Trophoblast cell (in vitro differentiated cells and primary cell): Measurements from ENCODE around the gene BHLHE41.

Source experiments
- DNase-seq, 2 donors: peaks; one replicate each; pipeline ENCODE4 v3.0.0-alpha.2; 2016
- H2AFZ ChIP-seq: 2 replicates; pipeline ENCODE4 v1.6.1; 2013; ENCODE audit warnings: low read length, moderate library complexity, mild to moderate bottlenecking; ENCODE audit not compliant: insufficient read depth, poor library complexity
- H2AK5ac ChIP-seq: 2 replicates; pipeline ENCODE4 v1.6.1; 2013; ENCODE audit warnings: mild to moderate bottlenecking, low read length
- H2BK120ac ChIP-seq: 2 replicates; pipeline ENCODE4 v1.6.1; 2013; ENCODE audit warnings: low read length, mild to moderate bottlenecking, moderate library complexity; ENCODE audit not compliant: insufficient read depth, poor library complexity
- H2BK12ac ChIP-seq: 2 replicates; pipeline ENCODE4 v1.6.1; 2013; ENCODE audit warnings: mild to moderate bottlenecking, low read length, moderate library complexity
- H2BK5ac ChIP-seq: 2 replicates; pipeline ENCODE4 v1.6.1; 2013; ENCODE audit warnings: low read length, low read depth, moderate library complexity, mild to moderate bottlenecking; ENCODE audit not compliant: poor library complexity
- H3K14ac ChIP-seq: 2 replicates; pipeline ENCODE4 v1.6.1; 2013; ENCODE audit warnings: mild to moderate bottlenecking, low read length
- H3K18ac ChIP-seq: 2 replicates; pipeline ENCODE4 v1.6.1; 2013; ENCODE audit warnings: mild to moderate bottlenecking, low read length
- H3K23ac ChIP-seq: 2 replicates; pipeline ENCODE4 v1.6.1; 2013; ENCODE audit warnings: low read length
- H3K27ac ChIP-seq: 2 replicates; pipeline ENCODE4 v1.5.1; 2013; ENCODE audit warnings: low read depth, mild to moderate bottlenecking, inconsistent platforms, low read length, moderate library complexity
- H3K27me3 ChIP-seq: 2 replicates; pipeline ENCODE4 v1.6.1; 2013; ENCODE audit warnings: inconsistent platforms, mild to moderate bottlenecking, low read length, moderate library complexity; ENCODE audit not compliant: insufficient read depth
- H3K36me3 ChIP-seq, 2 experiments: 1 replicate in 1 of 2; 2 replicates in 1 of 2; pipeline ENCODE4 v1.6.1; 2013; ENCODE audit warnings: low read length in 2 of 2, mild to moderate bottlenecking in 2 of 2, moderate library complexity in 1 of 2; ENCODE audit not compliant: insufficient read depth in 2 of 2, control insufficient read depth in 1 of 2
- H3K4ac ChIP-seq: 2 replicates; pipeline ENCODE4 v1.6.1; 2013; ENCODE audit warnings: low read depth, mild to moderate bottlenecking, low read length, moderate library complexity
- H3K4me1 ChIP-seq, 2 experiments: 1 replicate in 1 of 2; 2 replicates in 1 of 2; pipeline ENCODE4 v1.6.1; 2013; ENCODE audit warnings: low read length in 2 of 2, mild to moderate bottlenecking in 2 of 2, moderate library complexity in 1 of 2; ENCODE audit not compliant: insufficient read depth in 2 of 2, control insufficient read depth in 1 of 2
- H3K4me2 ChIP-seq: 2 replicates; pipeline ENCODE4 v1.6.1; 2013; ENCODE audit warnings: inconsistent platforms, mild to moderate bottlenecking, low read length, moderate library complexity
- H3K4me3 ChIP-seq: 2 replicates; pipeline ENCODE4 v1.5.1; 2013; ENCODE audit warnings: mild to moderate bottlenecking, low read depth, low read length, inconsistent platforms
- H3K79me1 ChIP-seq: one replicate; pipeline ENCODE4 v1.6.1; 2013; ENCODE audit warnings: low read length
- H3K79me2 ChIP-seq: 2 replicates; pipeline ENCODE4 v1.6.1; 2013; ENCODE audit warnings: low read length, mild to moderate bottlenecking; ENCODE audit not compliant: control insufficient read depth, insufficient read depth, poor library complexity
- H3K9ac ChIP-seq: 2 replicates; pipeline ENCODE4 v1.6.1; 2013; ENCODE audit warnings: mild to moderate bottlenecking, low read length
- H3K9me3 ChIP-seq: 2 replicates; pipeline ENCODE4 v1.6.1; 2013; ENCODE audit warnings: low read depth, mild to moderate bottlenecking, control low read depth, inconsistent platforms, low read length; ENCODE audit not compliant: insufficient read depth
- H4K12ac ChIP-seq: 2 replicates; pipeline ENCODE4 v1.6.1; 2013; ENCODE audit warnings: low read depth, mild to moderate bottlenecking, low read length, moderate library complexity
- H4K8ac ChIP-seq: 2 replicates; pipeline ENCODE4 v1.6.1; 2013; ENCODE audit warnings: low read depth, mild to moderate bottlenecking, low read length, moderate library complexity
- H4K91ac ChIP-seq: one replicate; pipeline ENCODE4 v1.6.1; 2013; ENCODE audit warnings: low read depth, mild to moderate bottlenecking, low read length, moderate library complexity
- whole genome bisulfite sequencing: extraction: QIAGEN DNeasy Blood & Tissue Kit; methylation state at CpG from one replicate; pipeline ENCODE4 v1.1.7; 2013; ENCODE audit warnings: missing lambda C conversion rate; ENCODE audit not compliant: insufficient read length, insufficient coverage; ENCODE audit errors: extremely low coverage; 5-methylcytosine and 5-hydroxymethylcytosine counted together

BHLHE41 gene

DNA sequence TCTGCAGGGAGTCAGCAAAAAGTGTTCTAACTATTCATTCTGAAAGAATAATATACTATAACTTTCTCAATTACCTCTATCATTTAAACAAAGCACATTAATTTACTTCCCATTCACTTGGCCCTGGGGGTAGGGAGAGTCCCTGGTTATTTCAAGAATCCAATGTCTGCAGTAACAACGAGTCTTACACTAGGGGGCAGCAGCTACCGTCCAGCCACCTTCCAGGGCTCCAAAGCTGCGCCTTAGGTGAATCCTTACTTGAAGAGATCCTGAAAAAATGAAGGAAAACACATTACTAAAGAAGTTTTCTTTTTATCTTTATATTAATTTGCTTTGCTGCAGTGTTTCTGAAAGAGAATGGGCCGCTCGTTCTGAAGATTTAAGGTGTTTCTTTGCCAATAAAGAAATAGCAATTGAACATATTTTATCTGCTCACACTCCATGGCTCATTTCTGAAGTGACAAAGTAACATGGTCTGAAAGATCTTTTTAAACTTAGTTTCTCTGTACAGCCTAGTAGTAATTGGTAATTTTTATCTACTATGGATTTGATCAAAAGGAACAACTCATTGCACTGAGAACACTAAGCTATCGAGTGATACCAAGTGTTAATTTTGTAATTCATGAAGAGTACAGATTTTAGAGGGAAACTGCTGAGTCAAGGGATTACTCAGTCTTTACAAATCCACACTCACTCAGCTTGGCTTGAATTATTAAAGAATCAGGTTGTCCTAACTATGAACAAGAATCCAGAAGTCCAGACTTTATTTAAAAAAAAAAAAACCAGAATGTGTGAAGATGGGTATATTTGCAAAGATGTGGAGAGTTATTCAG, 27.6 kb downstream of the BHLHE41 start:
- no peak overlapping the region for H2AK5ac ChIP-seq
- no peak overlapping the region for H2BK12ac ChIP-seq
- no peak overlapping the region for H4K12ac ChIP-seq
- H3K4me2 ChIP-seq, result no peak overlapping the region
- no peak overlapping the region for H3K23ac ChIP-seq
- peaks cover 2% of the 10 kb centered on the region for H3K79me2 ChIP-seq
- H3K79me1 ChIP-seq, result peaks cover 2% of the 10 kb centered on the region
- no peak overlapping the region for H3K27ac ChIP-seq
- no peak overlapping the region for H4K91ac ChIP-seq
- H3K4me1 ChIP-seq, result peaks cover 4 to 6% of the 10 kb centered on the region in 2 experiments
- no peak overlapping the region for H2AFZ ChIP-seq
- no peak overlapping the region for H3K9ac ChIP-seq
- peak; percentile 72 to 92 for DNase-seq
- H3K14ac ChIP-seq, result no peak overlapping the region
- H3K27me3 ChIP-seq, result no peaks in the 10 kb centered on the region
- H2BK120ac ChIP-seq, result no peak overlapping the region
- H3K18ac ChIP-seq, result no peak overlapping the region
- H3K4me3 ChIP-seq, result no peak overlapping the region
- no CpG with 5 or more reads among the region's 6 CpGs for WGBS
- no peak overlapping the region for H4K8ac ChIP-seq
- no peak overlapping the region for H2BK5ac ChIP-seq
- no peaks in the 10 kb centered on the region for H3K36me3 ChIP-seq
- H3K9me3 ChIP-seq, result no peaks in the 10 kb centered on the region
- no peak overlapping the region for H3K4ac ChIP-seq

DNA sequence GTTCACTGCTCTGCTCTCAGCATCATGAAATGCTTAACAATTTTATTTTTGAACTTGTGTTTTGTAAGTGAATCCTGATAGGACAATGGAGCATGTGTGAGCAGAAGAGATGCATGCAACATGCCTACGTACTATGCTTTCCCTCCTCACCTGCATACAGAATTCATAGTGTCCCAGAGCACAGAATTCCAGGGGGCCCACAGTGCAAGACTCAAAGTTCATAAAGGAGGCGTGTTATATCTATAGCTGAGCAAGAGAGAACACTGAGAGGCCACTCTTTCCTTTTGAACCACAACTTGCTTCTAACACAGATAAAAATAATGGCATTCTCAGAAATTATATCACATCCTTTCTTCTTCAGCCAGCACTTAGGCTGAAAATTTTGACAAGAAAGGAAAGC, 28.8 kb downstream of the BHLHE41 start:
- H3K14ac ChIP-seq, result no peak overlapping the region
- peaks cover 2% of the 10 kb centered on the region for H3K79me1 ChIP-seq
- H3K4ac ChIP-seq, result no peak overlapping the region
- no peak overlapping the region for H2BK5ac ChIP-seq
- H3K4me1 ChIP-seq, result peaks cover 3 to 7% of the 10 kb centered on the region in 2 experiments
- no peaks in the 10 kb centered on the region for H3K27me3 ChIP-seq
- no peak overlapping the region for H2BK12ac ChIP-seq
- no peak overlapping the region for H2AK5ac ChIP-seq
- H3K18ac ChIP-seq, result no peak overlapping the region
- DNase-seq, result no peak
- no peak overlapping the region for H4K8ac ChIP-seq
- H3K9ac ChIP-seq, result no peak overlapping the region
- H3K4me3 ChIP-seq, result no peak overlapping the region
- peaks cover 2% of the 10 kb centered on the region for H3K79me2 ChIP-seq
- no peak overlapping the region for H4K12ac ChIP-seq
- no CpG with 5 or more reads among the region's 2 CpGs for WGBS
- no peak overlapping the region for H2AFZ ChIP-seq
- H4K91ac ChIP-seq, result no peak overlapping the region
- H3K4me2 ChIP-seq, result no peak overlapping the region
- no peak overlapping the region for H2BK120ac ChIP-seq
- no peak overlapping the region for H3K27ac ChIP-seq
- H3K23ac ChIP-seq, result no peak overlapping the region
- no peaks in the 10 kb centered on the region for H3K9me3 ChIP-seq
- H3K36me3 ChIP-seq, result no peaks in the 10 kb centered on the region

DNA sequence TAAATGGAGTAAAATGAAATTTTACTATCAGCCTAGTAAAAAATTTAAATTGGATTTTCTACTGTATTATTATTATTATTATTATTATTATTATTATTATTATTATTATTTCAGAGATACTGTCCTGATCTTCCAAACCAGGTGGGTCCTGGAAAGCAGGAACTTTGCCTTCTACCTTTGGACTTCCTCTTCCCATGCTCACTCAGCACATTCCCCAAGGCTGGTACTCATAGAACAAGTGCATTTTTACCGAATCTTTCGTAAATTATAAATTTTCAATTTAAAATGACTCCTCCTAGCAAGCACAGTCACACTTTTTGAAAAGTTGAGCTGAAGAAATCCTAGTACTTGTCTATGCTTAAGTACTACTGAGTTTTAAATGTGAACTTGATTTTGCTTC, 29.7 kb downstream of the BHLHE41 start:
- Histone ChIP-seq H3K4me2 (no peak overlapping the region), H3K9ac (no peak overlapping the region)

DNA sequence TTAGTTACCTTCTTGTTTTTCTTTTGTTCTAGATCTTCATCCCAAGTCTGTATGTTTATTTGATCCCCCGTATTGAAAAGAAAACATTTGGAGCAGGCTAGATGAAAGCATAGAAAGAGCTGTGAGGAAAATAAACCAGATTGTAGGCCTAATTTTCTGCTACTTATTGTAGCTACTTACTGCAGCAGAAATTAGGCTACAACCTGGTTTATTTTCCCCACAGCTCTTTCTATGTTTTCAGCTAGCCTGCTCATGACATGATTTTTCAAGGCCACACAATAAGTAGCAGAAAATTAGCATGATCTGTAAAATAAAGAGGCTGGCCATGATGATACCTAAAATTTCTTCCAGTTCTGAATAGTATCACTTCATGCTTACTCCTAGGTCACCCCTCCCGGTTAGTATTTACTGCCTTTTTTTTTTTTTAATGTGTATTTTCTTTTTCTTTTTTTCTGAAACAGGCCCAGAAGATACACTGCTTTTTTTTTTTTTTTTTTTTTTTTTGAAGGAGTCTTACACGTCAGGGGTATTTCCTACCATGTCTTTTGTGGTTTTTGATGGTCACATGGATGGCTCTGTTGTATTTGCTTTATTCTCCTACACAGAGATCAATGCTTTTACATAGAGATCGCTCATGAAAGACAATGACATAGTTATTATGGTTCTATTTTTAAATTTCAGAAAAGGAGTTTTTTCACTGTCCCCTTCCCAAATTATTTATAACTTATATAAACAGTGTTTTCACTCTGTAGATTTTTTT, 32.3 kb downstream of the BHLHE41 start:
- no peak overlapping the region for H3K4me3 ChIP-seq
- H3K4me1 ChIP-seq, result peaks cover 7 to 9% of the 10 kb centered on the region in 2 experiments
- H3K9ac ChIP-seq, result no peak overlapping the region
- H3K14ac ChIP-seq, result no peak overlapping the region
- no peak overlapping the region for H4K12ac ChIP-seq
- no peaks in the 10 kb centered on the region for H3K9me3 ChIP-seq
- H2BK12ac ChIP-seq, result no peak overlapping the region
- H3K4me2 ChIP-seq, result no peak overlapping the region
- no peaks in the 10 kb centered on the region for H3K27me3 ChIP-seq
- DNase-seq, result no peak
- H2BK120ac ChIP-seq, result no peak overlapping the region
- no peak overlapping the region for H3K27ac ChIP-seq
- no peak overlapping the region for H4K8ac ChIP-seq
- no peak overlapping the region for H2AFZ ChIP-seq
- no peak overlapping the region for H2BK5ac ChIP-seq
- no peak overlapping the region for H3K23ac ChIP-seq
- WGBS, result no CpG with 5 or more reads among the region's 4 CpGs
- H2AK5ac ChIP-seq, result no peak overlapping the region
- peaks cover 2% of the 10 kb centered on the region for H3K79me2 ChIP-seq
- H3K36me3 ChIP-seq, result no peaks in the 10 kb centered on the region
- H3K4ac ChIP-seq, result no peak overlapping the region
- H3K79me1 ChIP-seq, result peaks cover 5% of the 10 kb centered on the region
- H3K18ac ChIP-seq, result no peak overlapping the region
- no peak overlapping the region for H4K91ac ChIP-seq

More for the DNA sequence above, 29.7 kb downstream of the BHLHE41 start:
- no peak overlapping the region for H2AK5ac ChIP-seq
- H3K4ac ChIP-seq, result no peak overlapping the region
- WGBS, result no CpG with 5 or more reads among the region's 2 CpGs
- H3K4me3 ChIP-seq, result no peak overlapping the region
- no peak overlapping the region for H3K14ac ChIP-seq
- H3K27ac ChIP-seq, result no peak overlapping the region
- no peak overlapping the region for H3K23ac ChIP-seq
- no peaks in the 10 kb centered on the region for H3K9me3 ChIP-seq
- H4K12ac ChIP-seq, result no peak overlapping the region
- H3K79me2 ChIP-seq, result peaks cover 2% of the 10 kb centered on the region
- H4K91ac ChIP-seq, result no peak overlapping the region
- H3K36me3 ChIP-seq, result no peaks in the 10 kb centered on the region
- H3K27me3 ChIP-seq, result no peaks in the 10 kb centered on the region
- H2BK120ac ChIP-seq, result no peak overlapping the region
- no peak for DNase-seq
- no peak overlapping the region for H2BK12ac ChIP-seq
- peaks cover 5% of the 10 kb centered on the region for H3K79me1 ChIP-seq
- H2AFZ ChIP-seq, result no peak overlapping the region
- no peak overlapping the region for H3K18ac ChIP-seq
- H2BK5ac ChIP-seq, result no peak overlapping the region
- no peak overlapping the region for H4K8ac ChIP-seq
- H3K4me1 ChIP-seq, result peaks cover 7 to 9% of the 10 kb centered on the region in 2 experiments
